ENCODE data around the gene STEAP1. TPM values are rescaled to one million over a fixed set of nuclear protein-coding genes. Genes with fewer than 3 reads are reported as not detected.
"Not testable (repeated sequence)": the region's sequence is repeated elsewhere in the genome, so short reads cannot be mapped to it uniquely, and the experiment has no call there.

Gene STEAP1
- total RNA-seq, 3 donors from 2014 or later (not counting 1 experiment from before 2014, with no cell fraction given) = not detected

- Mint-ChIP-seq H3K9me3 (no peaks in the 10 kb centered on the region), H3K4me1 (no peaks in the 10 kb centered on the region), H3K27ac (no peak overlapping the region), H3K4me3 (no peak overlapping the region), H3K36me3 (no peaks in the 10 kb centered on the region), H3K27me3 (ENCODE audit: low read depth in 2 of 2) (peaks cover 14 to 33% of the 10 kb centered on the region in 2 donors)
- Histone ChIP-seq H3K4me1 (ENCODE audit: control insufficient read depth, insufficient read depth, low read length) (peaks cover 5% of the 10 kb centered on the region), H3K27ac (ENCODE audit: low read length) (no peak overlapping the region), H3K36me3 (ENCODE audit: control insufficient read depth, insufficient read depth, low read length) (no peaks in the 10 kb centered on the region), H3K4me3 (ENCODE audit: low read length) (no peak overlapping the region), H3K9me3 (ENCODE audit: control insufficient read depth, insufficient read depth, low read length) (no peaks in the 10 kb centered on the region), H3K27me3 (ENCODE audit: control insufficient read depth, insufficient read depth, low read length) (peaks cover 6% of the 10 kb centered on the region)
- no peak for ATAC-seq
- DNase-seq = no peak
- intact Hi-C loops (cut with micrococcal nuclease) = no loop called here
- 84% methylated on average over 3 of the region's 4 CpGs for WGBS (ENCODE audit: insufficient coverage)
- TF ChIP-seq CTCF (IDR thresholded peaks at IDR 0.05) = no peak
Measured at GRCh38 chr7:90155206-90155605, 937 bp downstream of the STEAP1 start.

GRCh38 chr7:90157331-90157730, 3.1 kb downstream of the STEAP1 start:
- H3K9me3 ChIP-seq (ENCODE audit: control insufficient read depth, insufficient read depth, low read length); H3K4me3 ChIP-seq (ENCODE audit: low read length); intact Hi-C loops (cut with micrococcal nuclease); H3K4me1 ChIP-seq (ENCODE audit: control insufficient read depth, insufficient read depth, low read length); H3K27me3 ChIP-seq (ENCODE audit: control insufficient read depth, insufficient read depth, low read length); H3K4me3 Mint-ChIP-seq; H3K27ac Mint-ChIP-seq; H3K4me1 Mint-ChIP-seq; DNase-seq; ATAC-seq; H3K36me3 Mint-ChIP-seq; H3K9me3 Mint-ChIP-seq; H3K36me3 ChIP-seq (ENCODE audit: control insufficient read depth, insufficient read depth, low read length); H3K27ac ChIP-seq (ENCODE audit: low read length): not testable (repeated sequence)
- H3K27me3 Mint-ChIP-seq (ENCODE audit: low read depth in 2 of 2) = peaks cover 14 to 21% of the 10 kb centered on the region in 2 donors
- 100% methylated on average over 1 of the region's 2 CpGs for WGBS (ENCODE audit: insufficient coverage)

- H3K9me3 Mint-ChIP-seq; H3K4me3 Mint-ChIP-seq; H3K27ac ChIP-seq (ENCODE audit: low read length); H3K4me1 Mint-ChIP-seq; H3K27ac Mint-ChIP-seq; H3K36me3 Mint-ChIP-seq; H3K9me3 ChIP-seq (ENCODE audit: control insufficient read depth, insufficient read depth, low read length); H3K4me1 ChIP-seq (ENCODE audit: control insufficient read depth, insufficient read depth, low read length); H3K4me3 ChIP-seq (ENCODE audit: low read length); intact Hi-C loops (cut with micrococcal nuclease); H3K36me3 ChIP-seq (ENCODE audit: control insufficient read depth, insufficient read depth, low read length); DNase-seq; ATAC-seq; H3K27me3 ChIP-seq (ENCODE audit: control insufficient read depth, insufficient read depth, low read length): not testable (repeated sequence)
- 75% methylated on average over 1 of the region's 4 CpGs for WGBS (ENCODE audit: insufficient coverage)
- H3K27me3 Mint-ChIP-seq (ENCODE audit: low read depth in 2 of 2) = peaks cover 11 to 22% of the 10 kb centered on the region in 2 donors
Measured at GRCh38 chr7:90157761-90158350, 3.6 kb downstream of the STEAP1 start.

GRCh38 chr7:90163534-90163933, 9.3 kb downstream of the STEAP1 start:
- no peak for TF ChIP-seq CTCF (IDR thresholded peaks at IDR 0.05)
- H3K36me3 ChIP-seq (ENCODE audit: control insufficient read depth, insufficient read depth, low read length) = no peaks in the 10 kb centered on the region
- no peak for DNase-seq
- H3K9me3 Mint-ChIP-seq = no peaks in the 10 kb centered on the region
- H3K27ac Mint-ChIP-seq = no peak overlapping the region
- H3K4me1 Mint-ChIP-seq = no peaks in the 10 kb centered on the region
- H3K27me3 Mint-ChIP-seq (ENCODE audit: low read depth in 2 of 2) = peaks cover 12 to 32% of the 10 kb centered on the region in 2 donors
- no peaks in the 10 kb centered on the region for H3K27me3 ChIP-seq (ENCODE audit: control insufficient read depth, insufficient read depth, low read length)
- H3K4me1 ChIP-seq (ENCODE audit: control insufficient read depth, insufficient read depth, low read length) = no peaks in the 10 kb centered on the region
- WGBS (ENCODE audit: insufficient coverage) = 84% methylated on average over 5 of the region's 5 CpGs
- intact Hi-C loops (cut with micrococcal nuclease) = no loop called here
- H3K4me3 ChIP-seq (ENCODE audit: low read length) = no peak overlapping the region
- no peaks in the 10 kb centered on the region for H3K9me3 ChIP-seq (ENCODE audit: control insufficient read depth, insufficient read depth, low read length)
- no peak overlapping the region for H3K4me3 Mint-ChIP-seq
- no peaks in the 10 kb centered on the region for H3K36me3 Mint-ChIP-seq
- no peak overlapping the region for H3K27ac ChIP-seq (ENCODE audit: low read length)
- ATAC-seq = no peak

Measured in natural killer cell (primary cell).